GM18951 (cell line): ENCODE data around the gene EPHA3.

ENCODE experiments used
- POLR2A ChIP-seq: IDR thresholded peaks from 4 replicates; pipeline ENCODE4 v1.6.1; 2011; ENCODE audit warnings: mild to moderate bottlenecking; ENCODE audit not compliant: insufficient read length, insufficient read depth; ENCODE audit errors: extremely low read depth
- in situ Hi-C: fragments of 300-500 bp; cut with MboI; formaldehyde crosslinking; loops from one replicate; pipeline ENCODE4 v1.12.0; 2022; ENCODE audit warnings: low sequenced_read_pairs, mixed read lengths, inconsistent platforms; ENCODE audit not compliant: unreplicated experiment

The EPHA3 gene

GRCh38 chr3:89380016-89380415 lies 272.6 kb downstream of the EPHA3 start:
- no peak for TF ChIP-seq POLR2A
- in situ Hi-C loops, result no loop called here

DNA sequence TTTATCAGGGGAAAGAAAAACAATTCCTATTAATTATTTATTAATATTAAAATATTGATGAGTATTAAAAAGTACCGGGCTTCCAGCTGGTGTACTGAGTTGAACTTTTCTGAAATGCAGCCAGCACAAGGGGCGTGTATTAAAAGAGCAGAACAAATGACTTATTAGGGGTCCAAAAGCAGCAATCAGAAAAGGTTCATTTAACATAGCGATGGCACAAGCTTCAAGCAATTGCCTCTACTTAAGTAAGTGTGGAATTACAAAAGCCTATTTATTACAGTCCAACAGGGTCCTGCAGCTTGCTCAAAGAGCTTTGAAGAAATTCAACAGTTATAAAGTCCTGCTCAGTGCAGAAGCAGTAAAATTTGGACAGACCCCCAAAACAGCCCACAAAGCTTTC lies 285.6 kb downstream of the EPHA3 start:
- in situ Hi-C loops, result no loop called here
- TF ChIP-seq POLR2A, result no peak

DNA sequence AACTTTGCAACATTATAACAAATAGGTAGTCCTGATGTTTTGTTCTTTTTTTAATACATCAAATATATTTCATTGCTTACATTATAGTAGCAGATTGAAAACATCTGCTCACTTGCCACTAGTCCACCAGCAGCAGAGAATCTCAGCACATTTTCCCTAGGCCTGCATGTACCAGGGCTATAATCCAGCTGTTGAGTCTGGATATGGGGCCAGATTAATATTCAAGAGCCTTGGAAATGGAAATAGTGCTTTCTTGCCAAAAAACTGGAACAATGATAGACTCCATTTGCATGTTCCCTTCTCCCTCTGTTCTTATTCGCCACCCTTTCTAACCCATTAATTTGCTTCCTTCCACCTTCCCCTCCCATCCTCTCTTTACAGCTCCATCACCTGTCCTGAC lies 288.0 kb downstream of the EPHA3 start:
- in situ Hi-C loops, result no loop called here
- no peak for TF ChIP-seq POLR2A

- in situ Hi-C loops, result no loop called here
- no peak for TF ChIP-seq POLR2A
These were observed 288.6 kb downstream of the EPHA3 start for GRCh38 chr3:89395996-89396395.

- in situ Hi-C loops, result no loop called here
- no peak for TF ChIP-seq POLR2A
These were observed 294.6 kb downstream of the EPHA3 start for GRCh38 chr3:89402051-89402450.

GRCh38 chr3:89405176-89405575 lies 297.8 kb downstream of the EPHA3 start:
- in situ Hi-C loops, result no loop called here
- TF ChIP-seq POLR2A, result no peak

DNA sequence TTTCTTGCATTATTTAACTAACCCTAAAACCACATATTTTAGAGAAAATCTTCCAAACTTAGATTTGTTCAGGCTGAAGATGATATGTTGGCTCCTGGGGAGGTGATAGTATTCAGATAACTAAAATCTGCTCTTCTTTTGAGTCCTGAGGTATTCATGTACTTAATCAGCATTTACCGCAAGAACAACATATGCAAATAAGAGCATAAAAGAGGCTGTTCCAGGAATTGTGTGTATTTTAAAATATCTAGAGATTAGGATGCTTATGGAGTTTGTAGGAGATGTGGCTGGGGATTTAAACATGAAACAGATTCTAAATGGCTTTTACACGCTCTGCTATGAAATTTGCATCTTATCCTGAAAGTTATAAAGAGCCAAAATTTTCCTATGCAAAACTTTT lies 298.2 kb downstream of the EPHA3 start:
- in situ Hi-C loops, result no loop called here

GRCh38 chr3:89411201-89411600 lies 303.8 kb downstream of the EPHA3 start:
- in situ Hi-C loops, result no loop called here
- no peak for TF ChIP-seq POLR2A

More for the DNA sequence above, 298.2 kb downstream of the EPHA3 start:
- no peak for TF ChIP-seq POLR2A

- in situ Hi-C loops, result no loop called here
These were observed 306.8 kb downstream of the EPHA3 start for GRCh38 chr3:89414270-89414669.

GRCh38 chr3:89419647-89420241 lies 312.3 kb downstream of the EPHA3 start:
- no peak for TF ChIP-seq POLR2A
- in situ Hi-C loops, result no loop called here

More at GRCh38 chr3:89414270-89414669, 306.8 kb downstream of the EPHA3 start:
- TF ChIP-seq POLR2A, result no peak

GRCh38 chr3:89426060-89426459 lies 318.6 kb downstream of the EPHA3 start:
- in situ Hi-C loops, result no loop called here
- TF ChIP-seq POLR2A, result no peak

DNA sequence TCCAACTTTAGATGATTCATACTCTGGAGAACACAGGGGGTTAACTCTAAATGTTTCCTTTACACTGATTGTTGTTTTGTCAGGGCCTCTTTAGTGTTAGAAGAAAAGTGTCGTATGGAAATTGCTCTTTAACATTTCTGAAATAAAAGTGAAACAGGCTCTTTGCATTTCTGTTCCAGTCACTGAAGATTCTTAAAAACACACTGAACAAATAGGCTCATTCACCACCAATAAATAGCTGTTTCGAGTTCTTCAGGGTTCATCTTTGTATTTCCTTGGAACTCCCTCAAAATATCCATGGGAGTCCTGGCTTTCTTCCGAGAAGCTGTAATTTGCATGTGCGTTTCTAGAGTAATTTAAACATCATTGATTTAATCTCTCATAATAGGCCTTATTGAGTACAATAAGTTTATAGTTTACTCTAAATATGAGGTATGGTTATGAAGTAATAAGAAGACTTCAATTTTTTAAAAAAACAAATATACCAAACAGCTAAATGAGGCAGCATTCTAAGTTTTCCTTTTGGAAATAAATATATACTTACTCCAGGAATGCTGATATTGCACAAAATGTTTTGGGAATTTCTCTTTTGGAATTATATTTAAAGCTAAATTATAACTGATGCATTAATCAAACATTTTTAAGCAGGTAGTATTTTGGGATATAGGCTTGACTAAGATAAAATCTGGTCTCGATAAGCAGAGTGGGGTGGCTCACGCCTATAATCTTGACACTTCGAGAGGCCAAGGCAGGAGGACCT lies 327.4 kb downstream of the EPHA3 start:
- no peak for TF ChIP-seq POLR2A
- in situ Hi-C loops, result no loop called here

DNA sequence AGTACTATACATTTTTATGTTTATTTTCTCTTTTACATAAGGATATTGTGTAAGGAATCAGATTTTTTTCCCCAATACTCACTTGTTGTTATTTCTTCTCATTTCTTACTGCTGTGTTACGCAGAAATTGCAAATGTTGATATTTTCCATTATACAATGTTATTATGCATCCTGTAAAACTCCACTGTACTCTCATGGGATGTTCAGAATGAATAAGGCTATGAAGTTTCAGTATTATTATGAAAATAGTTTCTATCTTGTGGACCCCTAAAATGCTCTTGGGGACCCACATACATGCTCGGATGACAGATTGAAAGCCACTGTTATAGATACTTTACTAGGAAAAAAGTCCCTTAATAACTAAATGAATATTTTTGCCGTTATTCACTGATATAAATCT lies 329.4 kb downstream of the EPHA3 start:
- in situ Hi-C loops, result no loop called here
- no peak for TF ChIP-seq POLR2A

DNA sequence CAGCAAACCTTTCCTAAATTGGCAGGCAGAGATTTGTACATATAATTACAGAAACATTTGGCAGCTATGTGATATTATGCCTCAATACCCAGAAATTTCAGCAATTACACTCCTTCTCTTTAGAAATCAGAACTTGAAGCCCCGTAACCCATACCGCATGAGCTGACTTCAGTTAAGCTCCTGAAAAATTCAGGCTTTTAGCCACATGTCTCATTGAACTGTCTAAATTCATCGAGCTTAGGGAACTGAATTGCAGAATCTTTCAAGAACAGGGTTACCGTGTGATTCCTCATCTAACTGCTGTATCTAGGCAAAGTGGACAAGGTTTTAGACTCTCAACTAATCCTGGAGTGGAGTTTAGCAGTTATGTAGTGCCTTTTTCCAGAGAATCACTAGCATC lies 333.0 kb downstream of the EPHA3 start:
- in situ Hi-C loops, result no loop called here
- TF ChIP-seq POLR2A, result no peak

DNA sequence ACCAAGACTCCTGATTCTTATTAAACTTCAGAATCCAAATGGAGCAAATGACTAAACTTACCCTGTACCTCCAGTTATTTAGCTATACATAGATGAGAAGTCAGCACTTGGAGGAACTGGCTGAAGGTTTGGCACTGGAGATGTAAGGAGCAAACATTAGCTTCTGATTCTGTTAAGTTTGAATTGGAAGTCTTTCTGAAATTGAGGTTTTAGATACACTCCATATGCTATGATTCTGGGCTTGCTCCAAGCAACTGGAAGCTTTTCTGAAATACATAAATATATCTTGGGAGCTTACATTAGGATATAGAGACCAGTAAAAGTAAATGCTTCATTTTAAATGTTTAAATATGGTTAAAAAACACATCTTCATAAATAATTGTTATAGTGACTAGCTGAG lies 333.7 kb downstream of the EPHA3 start:
- in situ Hi-C loops, result no loop called here

GRCh38 chr3:89446593-89446992 lies 339.2 kb downstream of the EPHA3 start:
- TF ChIP-seq POLR2A, result no peak
- in situ Hi-C loops, result no loop called here

More for the DNA sequence above, 333.7 kb downstream of the EPHA3 start:
- TF ChIP-seq POLR2A, result no peak
